Smooth muscle cell (in vitro differentiated cells): ENCODE measurements around the gene ST6GALNAC3. TPM values are rescaled to one million over a fixed set of nuclear protein-coding genes. Genes with fewer than 3 reads are reported as not detected.

Experiments
- DNase-seq: peaks from one replicate; lab custom pipeline; 2025; ENCODE audit not compliant: unreplicated experiment; lab: John Stamatoyannopoulos, UW
- H2AFZ ChIP-seq: fragments of 200-600 bp; sonication (generic); 2 replicates; pipeline ENCODE4 v1.6.0; 2016; ENCODE audit warnings: antibody characterized with exemption, low read depth, mild to moderate bottlenecking
- H3F3A ChIP-seq: fragments of 200-600 bp; sonication (generic); 2 replicates; pipeline ENCODE4 v1.6.0; 2017; ENCODE audit warnings: antibody characterized with exemption, low read depth
- H3K27ac ChIP-seq: fragments of 200-600 bp; sonication (generic); 2 replicates; pipeline ENCODE4 v1.5.1; 2016; ENCODE audit warnings: low read depth, mild to moderate bottlenecking
- H3K27me3 ChIP-seq: fragments of 200-600 bp; sonication (generic); 2 replicates; pipeline ENCODE4 v1.6.1; 2016; ENCODE audit warnings: low read depth, mild to moderate bottlenecking
- H3K36me3 ChIP-seq: fragments of 200-600 bp; sonication (generic); 2 replicates; pipeline ENCODE4 v1.5.1; 2016; ENCODE audit warnings: low read depth
- H3K4me1 ChIP-seq: fragments of 200-600 bp; sonication (generic); 2 replicates; pipeline ENCODE4 v1.5.1; 2016; ENCODE audit warnings: low read depth
- H3K4me2 ChIP-seq: fragments of 200-600 bp; sonication (generic); 2 replicates; pipeline ENCODE4 v1.6.0; 2016; ENCODE audit warnings: mild to moderate bottlenecking
- H3K4me3 ChIP-seq: fragments of 200-600 bp; sonication (generic); 2 replicates; pipeline ENCODE4 v1.5.1; 2016; ENCODE audit warnings: mild to moderate bottlenecking
- H3K79me2 ChIP-seq: fragments of 200-600 bp; sonication (generic); 2 replicates; pipeline ENCODE4 v1.6.0; 2016; ENCODE audit warnings: low read depth, mild to moderate bottlenecking
- H3K9ac ChIP-seq: fragments of 200-600 bp; sonication (generic); 2 replicates; pipeline ENCODE4 v1.6.0; 2016; ENCODE audit warnings: low read depth
- H3K9me3 ChIP-seq: fragments of 200-600 bp; sonication (generic); replicated peaks from 2 replicates; pipeline ENCODE4 v1.5.1; 2016; ENCODE audit warnings: low read depth
- H4K20me1 ChIP-seq: fragments of 200-600 bp; sonication (generic); 2 replicates; pipeline ENCODE4 v1.6.0; 2016; ENCODE audit warnings: low read depth
- WGBS: methylation state at CpG from one replicate; pipeline ENCODE4 v1.1.7; 2016; ENCODE audit warnings: low lambda C conversion rate; 5-methylcytosine and 5-hydroxymethylcytosine counted together
- polyA plus RNA-seq: library from polyadenylated mRNA; unstranded; fragments of >200 nt; fragmentation: Nextera tagmentation; extraction: Ambion mirVana; gene quantifications from 2 replicates; pipeline ENCODE4 v1.2.1, GENCODE V29; 2016
- total RNA-seq: library from RNA; depleted of rRNA; stranded (reverse); fragments of >200 nt; gene quantifications from 2 replicates; pipeline ENCODE4 v1.2.3, GENCODE V29; 2014
- TF ChIP-seq, protein P1 (sequence below): fragments of 200-600 bp; sonication (generic); IDR thresholded peaks from 2 replicates; pipeline ENCODE4 v1.5.1; 2017; ENCODE audit warnings: borderline replicate concordance, mild to moderate bottlenecking, antibody characterized with exemption; ENCODE audit not compliant: insufficient read depth, poor library complexity, severe bottlenecking

The ST6GALNAC3 gene
- total and polyA plus RNA-seq, 2 experiments from 2014 or later, result 9.3 to 13.4 TPM

DNA sequence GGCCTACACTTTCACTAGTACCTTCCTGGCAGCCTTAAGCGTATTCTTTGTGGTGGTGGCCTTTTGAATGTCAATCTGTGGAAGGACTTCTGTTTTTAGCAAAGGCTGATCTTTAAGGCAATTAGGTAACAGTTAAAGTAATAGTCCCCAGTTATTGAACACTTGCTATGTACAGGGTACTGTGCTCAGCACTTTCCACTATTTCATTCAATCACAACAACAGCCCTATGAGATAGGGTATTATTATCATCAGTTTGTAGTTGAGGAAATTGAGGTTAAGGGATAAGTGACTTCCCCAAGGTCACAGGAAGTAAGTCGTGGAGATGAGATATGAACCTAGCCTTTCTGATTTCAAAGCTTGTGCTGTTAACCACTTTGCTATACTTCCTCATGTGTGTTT lies 185.7 kb downstream of the ST6GALNAC3 start:
- Histone ChIP-seq H3K27ac (no peak overlapping the region), H3K9me3 (no peaks in the 10 kb centered on the region), H3F3A (no peaks in the 10 kb centered on the region), H3K4me3 (no peak overlapping the region), H3K79me2 (peaks cover 12% of the 10 kb centered on the region), H3K36me3 (no peaks in the 10 kb centered on the region), H2AFZ (no peak overlapping the region), H3K4me2 (no peak overlapping the region), H3K9ac (no peak overlapping the region), H3K27me3 (no peaks in the 10 kb centered on the region), H3K4me1 (peaks cover 6% of the 10 kb centered on the region), H4K20me1 (no peaks in the 10 kb centered on the region)
- no peak for DNase-seq
- TF ChIP-seq, protein P1, sequence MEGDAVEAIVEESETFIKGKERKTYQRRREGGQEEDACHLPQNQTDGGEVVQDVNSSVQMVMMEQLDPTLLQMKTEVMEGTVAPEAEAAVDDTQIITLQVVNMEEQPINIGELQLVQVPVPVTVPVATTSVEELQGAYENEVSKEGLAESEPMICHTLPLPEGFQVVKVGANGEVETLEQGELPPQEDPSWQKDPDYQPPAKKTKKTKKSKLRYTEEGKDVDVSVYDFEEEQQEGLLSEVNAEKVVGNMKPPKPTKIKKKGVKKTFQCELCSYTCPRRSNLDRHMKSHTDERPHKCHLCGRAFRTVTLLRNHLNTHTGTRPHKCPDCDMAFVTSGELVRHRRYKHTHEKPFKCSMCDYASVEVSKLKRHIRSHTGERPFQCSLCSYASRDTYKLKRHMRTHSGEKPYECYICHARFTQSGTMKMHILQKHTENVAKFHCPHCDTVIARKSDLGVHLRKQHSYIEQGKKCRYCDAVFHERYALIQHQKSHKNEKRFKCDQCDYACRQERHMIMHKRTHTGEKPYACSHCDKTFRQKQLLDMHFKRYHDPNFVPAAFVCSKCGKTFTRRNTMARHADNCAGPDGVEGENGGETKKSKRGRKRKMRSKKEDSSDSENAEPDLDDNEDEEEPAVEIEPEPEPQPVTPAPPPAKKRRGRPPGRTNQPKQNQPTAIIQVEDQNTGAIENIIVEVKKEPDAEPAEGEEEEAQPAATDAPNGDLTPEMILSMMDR, result no peak
- 89% methylated on average over 2 of the region's 2 CpGs for WGBS

DNA sequence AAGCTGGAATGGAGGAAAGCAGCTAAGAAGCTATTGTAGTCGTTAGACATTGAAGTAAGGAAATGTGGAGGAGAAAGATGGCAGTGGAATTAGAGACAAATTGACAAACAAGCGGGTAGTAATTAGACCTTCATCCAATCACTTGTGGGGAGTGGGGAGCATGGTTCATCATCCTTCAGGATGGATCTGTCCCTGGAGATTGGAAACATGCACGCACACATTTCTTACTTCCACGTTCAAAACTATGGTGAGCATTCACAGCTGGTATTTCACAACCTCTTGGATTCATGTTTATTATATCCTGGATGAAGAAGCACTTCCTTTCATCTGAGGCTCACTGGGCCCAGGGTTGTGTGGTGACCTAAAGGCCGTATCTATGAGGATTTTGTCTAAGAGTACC lies 188.1 kb downstream of the ST6GALNAC3 start:
- no peaks in the 10 kb centered on the region for H4K20me1 ChIP-seq
- TF ChIP-seq, protein P1, result no peak
- no peak overlapping the region for H3K4me2 ChIP-seq
- no peaks in the 10 kb centered on the region for H3K27me3 ChIP-seq
- H3F3A ChIP-seq, result no peaks in the 10 kb centered on the region
- DNase-seq, result no peak
- H3K79me2 ChIP-seq, result peaks cover 12% of the 10 kb centered on the region
- H3K36me3 ChIP-seq, result no peaks in the 10 kb centered on the region
- peaks cover 4% of the 10 kb centered on the region for H3K4me1 ChIP-seq
- H3K4me3 ChIP-seq, result no peak overlapping the region
- no peak overlapping the region for H2AFZ ChIP-seq
- WGBS, result 91% methylated on average over 5 of the region's 5 CpGs
- H3K9me3 ChIP-seq, result no peaks in the 10 kb centered on the region
- H3K27ac ChIP-seq, result no peak overlapping the region
- H3K9ac ChIP-seq, result no peak overlapping the region

DNA sequence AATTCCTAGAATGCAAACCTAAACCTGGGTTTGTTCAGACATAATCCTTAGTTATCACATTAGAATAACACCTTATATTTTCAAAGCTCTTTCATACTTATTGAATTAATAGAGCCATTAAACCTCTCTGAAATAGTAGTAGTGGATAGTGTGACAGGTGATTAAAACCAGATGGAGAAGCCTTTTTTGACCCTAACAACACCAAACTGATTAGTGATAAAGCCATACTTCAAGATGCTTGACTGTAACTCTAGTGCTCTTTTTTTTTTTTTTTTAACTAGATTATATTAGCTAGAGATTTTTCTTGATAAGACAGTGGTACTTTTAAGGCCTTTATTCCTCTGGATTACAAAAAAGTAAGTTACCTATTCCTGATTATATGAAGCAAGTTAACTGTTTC lies 190.1 kb downstream of the ST6GALNAC3 start:
- Histone ChIP-seq H3K27ac (no peak overlapping the region), H3K36me3 (no peaks in the 10 kb centered on the region), H4K20me1 (no peaks in the 10 kb centered on the region), H3F3A (no peaks in the 10 kb centered on the region), H3K4me2 (no peak overlapping the region), H3K9ac (no peak overlapping the region), H2AFZ (no peak overlapping the region), H3K4me1 (peaks cover 22% of the 10 kb centered on the region), H3K9me3 (no peaks in the 10 kb centered on the region), H3K27me3 (no peaks in the 10 kb centered on the region), H3K79me2 (peaks cover 5% of the 10 kb centered on the region), H3K4me3 (no peak overlapping the region)
- TF ChIP-seq, protein P1, result no peak
- no peak for DNase-seq

DNA sequence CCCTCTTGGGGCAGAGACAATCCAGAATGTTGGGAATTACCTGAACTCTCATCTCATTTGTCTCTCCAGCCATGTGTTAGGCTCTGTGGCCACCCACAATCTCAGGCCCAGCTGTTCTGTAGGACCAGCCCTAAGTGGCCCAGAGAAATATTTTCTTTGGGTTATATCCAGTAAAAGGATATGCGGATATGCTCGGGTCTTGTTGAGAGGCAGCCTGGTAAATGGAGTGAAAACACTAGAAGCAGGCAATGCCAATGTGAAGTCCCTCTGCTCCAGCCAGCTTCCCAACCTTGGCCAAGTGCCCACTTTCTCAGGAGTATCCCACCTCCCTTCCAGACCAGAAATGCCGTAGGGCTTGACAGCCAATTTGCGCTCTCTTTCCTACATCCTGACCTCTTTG lies 192.2 kb downstream of the ST6GALNAC3 start:
- Histone ChIP-seq H3F3A (no peaks in the 10 kb centered on the region), H3K27me3 (no peaks in the 10 kb centered on the region), H3K79me2 (no peaks in the 10 kb centered on the region), H2AFZ (no peak overlapping the region), H3K4me1 (peaks cover 24% of the 10 kb centered on the region), H3K36me3 (no peaks in the 10 kb centered on the region), H3K27ac (no peak overlapping the region), H3K9ac (no peak overlapping the region), H4K20me1 (no peaks in the 10 kb centered on the region), H3K9me3 (no peaks in the 10 kb centered on the region), H3K4me2 (no peak overlapping the region), H3K4me3 (no peak overlapping the region)
- TF ChIP-seq, protein P1, result no peak
- 99% methylated on average over 4 of the region's 4 CpGs for WGBS
- no peak for DNase-seq
